SK-N-MC (cell line): ENCODE results near the gene CHMP2B.

ENCODE experiments used
- EZH2 ChIP-seq: fragments of 200-600 bp; sonication (generic); IDR thresholded peaks from one replicate; pipeline ENCODE4 v1.6.1; 2017; ENCODE audit warnings: antibody characterized with exemption
- FOXP2 ChIP-seq: optimal IDR thresholded peaks from 2 replicates; pipeline ENCODE3; 2011; ENCODE audit warnings: mild to moderate bottlenecking, moderate library complexity; ENCODE audit not compliant: insufficient read depth; ENCODE audit errors: extremely low read length, control extremely low read depth
- POLR2AphosphoS5 ChIP-seq: IDR thresholded peaks from 2 replicates; pipeline ENCODE4 v1.6.1; 2012; ENCODE audit warnings: mild to moderate bottlenecking, low read depth, low read length, borderline replicate concordance

GRCh38 chr3:87199628-87200027 is 27.5 kb upstream of the CHMP2B start:
- TF ChIP-seq POLR2AphosphoS5 (no peak; the same call in 1 of the 2 replicates), EZH2 (no peak), FOXP2 (no peak)
